Adrenal gland (tissue), 5 donors: ENCODE results near the gene MYMK.

Experiments
- POLR2A ChIP-seq, 2 donors: fragments of 450-650 bp; IDR thresholded peaks; one replicate each; pipeline ENCODE4 v1.6.1; 2017; ENCODE audit warnings: antibody characterized with exemption in 2 of 2, mild to moderate bottlenecking in 2 of 2, moderate library complexity in 1 of 2
- TF ChIP-seq, protein P1 (sequence below), 6 experiments: fragments of 450-650 bp in 4 of 6; fragments of 200-600 bp in 2 of 6; sonication (generic) in 1 of 6; IDR thresholded peaks; 1 replicate in 5 of 6; 2 replicates in 1 of 6; pipeline versions ENCODE4 v1.5.1 to v1.8.0; 2016 to 2021; ENCODE audit warnings: antibody characterized with exemption in 6 of 6, mild to moderate bottlenecking in 2 of 6, moderate library complexity in 1 of 6
- donor health status: DM: no; HTN: no; CAD: no.

DNA sequence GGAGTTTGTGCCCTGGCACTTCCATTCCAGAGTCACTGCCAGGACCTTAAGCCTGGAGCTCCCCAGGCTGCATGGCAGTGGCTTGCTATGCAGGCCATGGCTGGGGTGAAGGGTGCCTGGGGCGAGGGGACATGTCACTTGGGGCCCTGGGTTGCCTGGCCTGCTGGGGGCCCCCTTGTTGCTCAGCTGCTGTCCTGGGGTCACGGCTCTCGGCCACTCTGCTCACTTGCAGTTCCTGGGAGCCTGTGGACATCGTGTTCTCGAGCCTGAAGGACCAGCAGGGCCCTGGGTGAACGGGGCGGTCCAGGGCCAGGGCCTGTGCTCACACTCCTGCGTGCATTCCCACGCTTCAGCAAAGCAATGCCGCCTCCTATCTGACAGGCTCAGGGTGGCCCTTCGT is 31.3 kb downstream of the MYMK start:
- TF ChIP-seq, protein P1, sequence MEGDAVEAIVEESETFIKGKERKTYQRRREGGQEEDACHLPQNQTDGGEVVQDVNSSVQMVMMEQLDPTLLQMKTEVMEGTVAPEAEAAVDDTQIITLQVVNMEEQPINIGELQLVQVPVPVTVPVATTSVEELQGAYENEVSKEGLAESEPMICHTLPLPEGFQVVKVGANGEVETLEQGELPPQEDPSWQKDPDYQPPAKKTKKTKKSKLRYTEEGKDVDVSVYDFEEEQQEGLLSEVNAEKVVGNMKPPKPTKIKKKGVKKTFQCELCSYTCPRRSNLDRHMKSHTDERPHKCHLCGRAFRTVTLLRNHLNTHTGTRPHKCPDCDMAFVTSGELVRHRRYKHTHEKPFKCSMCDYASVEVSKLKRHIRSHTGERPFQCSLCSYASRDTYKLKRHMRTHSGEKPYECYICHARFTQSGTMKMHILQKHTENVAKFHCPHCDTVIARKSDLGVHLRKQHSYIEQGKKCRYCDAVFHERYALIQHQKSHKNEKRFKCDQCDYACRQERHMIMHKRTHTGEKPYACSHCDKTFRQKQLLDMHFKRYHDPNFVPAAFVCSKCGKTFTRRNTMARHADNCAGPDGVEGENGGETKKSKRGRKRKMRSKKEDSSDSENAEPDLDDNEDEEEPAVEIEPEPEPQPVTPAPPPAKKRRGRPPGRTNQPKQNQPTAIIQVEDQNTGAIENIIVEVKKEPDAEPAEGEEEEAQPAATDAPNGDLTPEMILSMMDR (IDR thresholded peaks at IDR 0.05) = no peak
- TF ChIP-seq POLR2A (IDR thresholded peaks at IDR 0.05) = no peak
